ENCODE measurements around the gene POLR2E. TPM values are rescaled to one million over a fixed set of nuclear protein-coding genes. Genes with fewer than 3 reads are reported as not detected.

The POLR2E gene
- total RNA-seq, 3 donors from 2014 or later: 108 to 138 (median 133) TPM

- intact Hi-C loops (cut with DNase I, micrococcal nuclease): no loop called here
- Histone ChIP-seq H3K9me3 (no peaks in the 10 kb centered on the region), H3K4me3 (no peak overlapping the region), H3K4me1 (ENCODE audit: low read depth) (peaks cover 20% of the 10 kb centered on the region), H3K36me3 (ENCODE audit: low read depth) (peaks cover 5% of the 10 kb centered on the region)
- TF ChIP-seq, protein P1, sequence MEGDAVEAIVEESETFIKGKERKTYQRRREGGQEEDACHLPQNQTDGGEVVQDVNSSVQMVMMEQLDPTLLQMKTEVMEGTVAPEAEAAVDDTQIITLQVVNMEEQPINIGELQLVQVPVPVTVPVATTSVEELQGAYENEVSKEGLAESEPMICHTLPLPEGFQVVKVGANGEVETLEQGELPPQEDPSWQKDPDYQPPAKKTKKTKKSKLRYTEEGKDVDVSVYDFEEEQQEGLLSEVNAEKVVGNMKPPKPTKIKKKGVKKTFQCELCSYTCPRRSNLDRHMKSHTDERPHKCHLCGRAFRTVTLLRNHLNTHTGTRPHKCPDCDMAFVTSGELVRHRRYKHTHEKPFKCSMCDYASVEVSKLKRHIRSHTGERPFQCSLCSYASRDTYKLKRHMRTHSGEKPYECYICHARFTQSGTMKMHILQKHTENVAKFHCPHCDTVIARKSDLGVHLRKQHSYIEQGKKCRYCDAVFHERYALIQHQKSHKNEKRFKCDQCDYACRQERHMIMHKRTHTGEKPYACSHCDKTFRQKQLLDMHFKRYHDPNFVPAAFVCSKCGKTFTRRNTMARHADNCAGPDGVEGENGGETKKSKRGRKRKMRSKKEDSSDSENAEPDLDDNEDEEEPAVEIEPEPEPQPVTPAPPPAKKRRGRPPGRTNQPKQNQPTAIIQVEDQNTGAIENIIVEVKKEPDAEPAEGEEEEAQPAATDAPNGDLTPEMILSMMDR (IDR thresholded peaks at IDR 0.05): no peak
- ATAC-seq: no peak
- peak in 1 of 3 donors; percentile 34 for DNase-seq
Measured at GRCh38 chr19:1107661-1108261, 12.6 kb upstream of the POLR2E start.

GRCh38 chr19:1106841-1107660 lies 11.9 kb upstream of the POLR2E start:
- ATAC-seq: no peak
- peak in 1 of 3 donors; percentile 38 for DNase-seq
- intact Hi-C loops (cut with DNase I, micrococcal nuclease): no loop called here

GRCh38 chr19:1105873-1106840 lies 11.0 kb upstream of the POLR2E start:
- H3K9me3 ChIP-seq: no peaks in the 10 kb centered on the region
- TF ChIP-seq, protein P1 (IDR thresholded peaks at IDR 0.05): no peak
- H3K4me3 ChIP-seq: no peak overlapping the region
- intact Hi-C loops (cut with DNase I, micrococcal nuclease): no loop called here
- H3K4me1 ChIP-seq (ENCODE audit: low read depth): peaks cover 21% of the 10 kb centered on the region
- no peak for ATAC-seq
- peaks cover 5% of the 10 kb centered on the region for H3K36me3 ChIP-seq (ENCODE audit: low read depth)
- DNase-seq: peak in 1 of 3 donors; percentile 46

More at GRCh38 chr19:1106841-1107660, 11.9 kb upstream of the POLR2E start:
- peaks cover 21% of the 10 kb centered on the region for H3K4me1 ChIP-seq (ENCODE audit: low read depth)
- H3K36me3 ChIP-seq (ENCODE audit: low read depth): peaks cover 5% of the 10 kb centered on the region
- H3K9me3 ChIP-seq: no peaks in the 10 kb centered on the region
- TF ChIP-seq, protein P1 (IDR thresholded peaks at IDR 0.05): no peak
- no peak overlapping the region for H3K4me3 ChIP-seq

DNA sequence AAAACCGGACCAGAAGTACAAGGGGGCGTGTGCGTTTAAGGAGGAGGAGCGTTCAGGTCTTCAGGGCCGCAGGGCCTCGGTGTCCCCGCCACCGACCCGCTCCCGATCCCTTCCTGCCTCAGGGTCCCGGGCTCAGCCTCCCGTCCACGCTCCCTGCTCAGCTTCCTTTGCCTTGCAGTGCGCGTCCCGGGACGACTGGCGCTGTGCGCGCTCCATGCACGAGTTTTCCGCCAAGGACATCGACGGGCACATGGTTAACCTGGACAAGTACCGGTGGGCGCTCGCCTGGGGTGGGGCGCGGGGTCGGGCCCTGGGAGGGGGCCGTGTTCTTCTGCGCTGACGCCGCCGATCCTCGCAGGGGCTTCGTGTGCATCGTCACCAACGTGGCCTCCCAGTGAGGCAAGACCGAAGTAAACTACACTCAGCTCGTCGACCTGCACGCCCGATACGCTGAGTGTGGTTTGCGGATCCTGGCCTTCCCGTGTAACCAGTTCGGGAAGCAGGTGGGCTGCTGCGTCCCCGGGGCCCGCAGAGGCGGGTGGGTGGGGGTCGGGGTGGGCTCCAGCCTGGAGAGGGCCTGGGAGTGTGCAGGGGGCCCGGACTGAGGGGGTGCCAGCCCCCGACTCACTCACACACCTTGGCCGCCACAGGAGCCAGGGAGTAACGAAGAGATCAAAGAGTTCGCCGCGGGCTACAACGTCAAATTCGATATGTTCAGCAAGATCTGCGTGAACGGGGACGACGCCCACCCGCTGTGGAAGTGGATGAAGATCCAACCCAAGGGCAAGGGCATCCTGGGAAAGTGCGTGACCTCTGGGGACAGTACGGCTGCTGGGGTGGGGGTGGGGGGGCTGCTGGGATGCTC lies 10.1 kb upstream of the POLR2E start:
- peaks cover 5% of the 10 kb centered on the region for H3K36me3 ChIP-seq (ENCODE audit: low read depth)
- intact Hi-C loops (cut with DNase I, micrococcal nuclease): no loop called here
- ATAC-seq (no peak), DNase-seq (peak in 1 of 3 donors; percentile 71)
- TF ChIP-seq, protein P1 (IDR thresholded peaks at IDR 0.05): no peak
- H3K4me3 ChIP-seq: peak overlapping the region; percentile 47
- H3K4me1 ChIP-seq (ENCODE audit: low read depth): peaks cover 21% of the 10 kb centered on the region
- no peaks in the 10 kb centered on the region for H3K9me3 ChIP-seq
